Caki2 (cell line): ENCODE data around the gene ZNF771. TPM values are rescaled to one million over a fixed set of nuclear protein-coding genes. Genes with fewer than 3 reads are reported as not detected.
A peak's percentile ranks its signal among the peaks of the same experiment; 100 is the strongest.

Experiments
- DNase-seq: peaks from one replicate; pipeline ENCODE4 v3.0.0-alpha.2; 2015; ENCODE audit warnings: low read depth
- in situ Hi-C: cut with HindIII; loops from 2 replicates; pipeline ENCODE4 v1.10.0; 2016; ENCODE audit warnings: low sequenced_read_pairs, low pct_unique_long_range_greater_than_20kb, mixed read lengths
- total RNA-seq: library from RNA; depleted of rRNA; stranded (reverse); fragments of >200 nt; shearing (Covaris generic); gene quantifications from 2 replicates; pipeline ENCODE4 v1.2.3, GENCODE V29; 2014; ENCODE audit warnings: low replicate concordance

Gene ZNF771
- total RNA-seq, 1 experiment from 2014 or later, result 35.7 TPM

- in situ Hi-C loops, result no loop called here
- no peak for DNase-seq
These were observed 35.2 kb upstream of the ZNF771 start for GRCh38 chr16:30372038-30372712.

- no peak for DNase-seq
- in situ Hi-C loops, result no loop called here
These were observed 34.7 kb upstream of the ZNF771 start for GRCh38 chr16:30372725-30373124.

GRCh38 chr16:30374538-30374937 is 32.9 kb upstream of the ZNF771 start, which contains the start of gene MYL11:
Gene MYL11 (plus strand): TSS chr16:30374802. CDS start chr16:30374858, 56 bp downstream.
- in situ Hi-C loops, result no loop called here
- no peak for DNase-seq

GRCh38 chr16:30375864-30376263 is 31.5 kb upstream of the ZNF771 start:
- DNase-seq, result no peak
- in situ Hi-C loops, result no loop called here

- in situ Hi-C loops, result no loop called here
These were observed 30.9 kb upstream of the ZNF771 start for GRCh38 chr16:30376461-30376902.

GRCh38 chr16:30377050-30377811 is 30.2 kb upstream of the ZNF771 start:
- DNase-seq, result no peak
- in situ Hi-C loops, result no loop called here

More at GRCh38 chr16:30376461-30376902, 30.9 kb upstream of the ZNF771 start:
- DNase-seq, result no peak

- DNase-seq, result peak; percentile 92
- in situ Hi-C loops, result no loop called here
These were observed 29.6 kb upstream of the ZNF771 start for GRCh38 chr16:30377812-30378235.

- in situ Hi-C loops, result no loop called here
- DNase-seq, result peak; percentile 98
These were observed 28.9 kb upstream of the ZNF771 start for GRCh38 chr16:30378236-30379157.

- in situ Hi-C loops, result no loop called here
- DNase-seq, result no peak
These were observed 28.1 kb upstream of the ZNF771 start for GRCh38 chr16:30379158-30379783.

GRCh38 chr16:30380072-30380802 is 27.2 kb upstream of the ZNF771 start:
- no peak for DNase-seq
- in situ Hi-C loops, result no loop called here

- no peak for DNase-seq
- in situ Hi-C loops, result no loop called here
These were observed 26.6 kb upstream of the ZNF771 start for GRCh38 chr16:30380803-30381208.

- DNase-seq, result no peak
- in situ Hi-C loops, result no loop called here
These were observed 25.9 kb upstream of the ZNF771 start for GRCh38 chr16:30381291-30382041.

GRCh38 chr16:30382111-30382881 is 25.1 kb upstream of the ZNF771 start, which contains the start of gene SEPTIN1:
Gene SEPTIN1 (minus strand): TSS chr16:30382561. CDS start chr16:30382542, 19 bp downstream.
- no peak for DNase-seq
- in situ Hi-C loops, result no loop called here

GRCh38 chr16:30383521-30383920 is 23.9 kb upstream of the ZNF771 start:
- DNase-seq, result no peak
- in situ Hi-C loops, result no loop called here

- DNase-seq, result peak; percentile 38
- in situ Hi-C loops, result no loop called here
These were observed 12.7 kb upstream of the ZNF771 start for GRCh38 chr16:30394592-30395154.
